SU-DHL-6 (cell line): ENCODE data around the gene RD3L.

Experiments used
- EZH2phosphoT487 ChIP-seq: fragments of 200-600 bp; sonication (generic), shearing (Covaris generic); conservative IDR thresholded peaks from 2 replicates; pipeline ENCODE4 v1.6.1; 2018; ENCODE audit warnings: mild to moderate bottlenecking, antibody characterized with exemption, low read length, moderate library complexity, mixed read lengths
- TF ChIP-seq, protein P1 (sequence below): fragments of 200-600 bp; sonication (generic); IDR thresholded peaks from one replicate; pipeline ENCODE4 v1.5.1; 2017; ENCODE audit warnings: antibody characterized with exemption, mild to moderate bottlenecking, low read length, moderate library complexity; ENCODE audit not compliant: insufficient read depth, poor library complexity, severe bottlenecking

DNA sequence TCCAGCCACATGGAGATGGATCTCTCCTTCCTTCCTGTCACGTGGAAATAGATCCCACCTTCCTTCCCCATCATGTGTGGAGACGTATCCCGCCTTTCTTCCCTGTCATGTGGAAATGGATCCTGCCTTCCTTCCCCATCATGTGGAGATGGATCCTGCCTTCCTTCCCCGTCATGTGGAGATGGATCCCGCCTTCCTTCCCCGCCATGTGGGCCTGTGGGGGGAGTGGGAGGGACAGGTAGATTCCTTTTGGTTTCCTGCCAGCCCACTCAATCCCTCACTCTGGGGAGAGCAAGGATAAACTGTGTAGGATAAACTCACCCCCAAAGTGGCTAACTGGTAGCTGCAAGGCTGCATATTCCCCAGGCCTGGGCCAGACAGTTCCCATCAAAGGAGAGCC lies 45.8 kb downstream of the RD3L start:
- TF ChIP-seq, protein P1, sequence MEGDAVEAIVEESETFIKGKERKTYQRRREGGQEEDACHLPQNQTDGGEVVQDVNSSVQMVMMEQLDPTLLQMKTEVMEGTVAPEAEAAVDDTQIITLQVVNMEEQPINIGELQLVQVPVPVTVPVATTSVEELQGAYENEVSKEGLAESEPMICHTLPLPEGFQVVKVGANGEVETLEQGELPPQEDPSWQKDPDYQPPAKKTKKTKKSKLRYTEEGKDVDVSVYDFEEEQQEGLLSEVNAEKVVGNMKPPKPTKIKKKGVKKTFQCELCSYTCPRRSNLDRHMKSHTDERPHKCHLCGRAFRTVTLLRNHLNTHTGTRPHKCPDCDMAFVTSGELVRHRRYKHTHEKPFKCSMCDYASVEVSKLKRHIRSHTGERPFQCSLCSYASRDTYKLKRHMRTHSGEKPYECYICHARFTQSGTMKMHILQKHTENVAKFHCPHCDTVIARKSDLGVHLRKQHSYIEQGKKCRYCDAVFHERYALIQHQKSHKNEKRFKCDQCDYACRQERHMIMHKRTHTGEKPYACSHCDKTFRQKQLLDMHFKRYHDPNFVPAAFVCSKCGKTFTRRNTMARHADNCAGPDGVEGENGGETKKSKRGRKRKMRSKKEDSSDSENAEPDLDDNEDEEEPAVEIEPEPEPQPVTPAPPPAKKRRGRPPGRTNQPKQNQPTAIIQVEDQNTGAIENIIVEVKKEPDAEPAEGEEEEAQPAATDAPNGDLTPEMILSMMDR, result no peak
- no peak for TF ChIP-seq EZH2phosphoT487
